GM10266 (cell line): ENCODE data around the gene CDK17.

Experiments
- DNase-seq: peaks from one replicate; pipeline ENCODE4 v3.0.0; 2012; ENCODE audit errors: extremely low spot score
- TF ChIP-seq, protein P1 (sequence below): IDR thresholded peaks from 2 replicates; pipeline ENCODE4 v1.5.1; 2012; ENCODE audit warnings: mild to moderate bottlenecking, low read depth; ENCODE audit not compliant: control insufficient read depth, insufficient read depth; ENCODE audit errors: missing control alignments

Gene CDK17

DNA sequence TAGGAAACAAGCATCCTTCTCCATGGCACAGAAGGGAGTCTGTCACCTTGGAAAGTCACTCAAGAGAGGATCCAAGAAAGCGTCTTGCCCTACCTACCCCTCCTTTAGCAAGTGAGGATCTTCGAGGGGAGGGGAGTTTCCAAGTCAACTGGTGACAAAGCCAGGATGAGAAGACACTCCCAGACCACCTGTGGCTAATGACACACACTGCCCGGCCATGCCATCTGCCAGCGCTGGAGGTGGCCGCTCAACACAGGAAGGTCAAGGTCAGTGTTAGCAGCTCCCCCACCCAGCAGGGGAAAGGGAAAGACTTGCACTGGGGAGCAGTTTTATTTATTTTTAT is 164.8 kb downstream of the CDK17 start:
- no peak for DNase-seq
- TF ChIP-seq, protein P1, sequence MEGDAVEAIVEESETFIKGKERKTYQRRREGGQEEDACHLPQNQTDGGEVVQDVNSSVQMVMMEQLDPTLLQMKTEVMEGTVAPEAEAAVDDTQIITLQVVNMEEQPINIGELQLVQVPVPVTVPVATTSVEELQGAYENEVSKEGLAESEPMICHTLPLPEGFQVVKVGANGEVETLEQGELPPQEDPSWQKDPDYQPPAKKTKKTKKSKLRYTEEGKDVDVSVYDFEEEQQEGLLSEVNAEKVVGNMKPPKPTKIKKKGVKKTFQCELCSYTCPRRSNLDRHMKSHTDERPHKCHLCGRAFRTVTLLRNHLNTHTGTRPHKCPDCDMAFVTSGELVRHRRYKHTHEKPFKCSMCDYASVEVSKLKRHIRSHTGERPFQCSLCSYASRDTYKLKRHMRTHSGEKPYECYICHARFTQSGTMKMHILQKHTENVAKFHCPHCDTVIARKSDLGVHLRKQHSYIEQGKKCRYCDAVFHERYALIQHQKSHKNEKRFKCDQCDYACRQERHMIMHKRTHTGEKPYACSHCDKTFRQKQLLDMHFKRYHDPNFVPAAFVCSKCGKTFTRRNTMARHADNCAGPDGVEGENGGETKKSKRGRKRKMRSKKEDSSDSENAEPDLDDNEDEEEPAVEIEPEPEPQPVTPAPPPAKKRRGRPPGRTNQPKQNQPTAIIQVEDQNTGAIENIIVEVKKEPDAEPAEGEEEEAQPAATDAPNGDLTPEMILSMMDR, result no peak

DNA sequence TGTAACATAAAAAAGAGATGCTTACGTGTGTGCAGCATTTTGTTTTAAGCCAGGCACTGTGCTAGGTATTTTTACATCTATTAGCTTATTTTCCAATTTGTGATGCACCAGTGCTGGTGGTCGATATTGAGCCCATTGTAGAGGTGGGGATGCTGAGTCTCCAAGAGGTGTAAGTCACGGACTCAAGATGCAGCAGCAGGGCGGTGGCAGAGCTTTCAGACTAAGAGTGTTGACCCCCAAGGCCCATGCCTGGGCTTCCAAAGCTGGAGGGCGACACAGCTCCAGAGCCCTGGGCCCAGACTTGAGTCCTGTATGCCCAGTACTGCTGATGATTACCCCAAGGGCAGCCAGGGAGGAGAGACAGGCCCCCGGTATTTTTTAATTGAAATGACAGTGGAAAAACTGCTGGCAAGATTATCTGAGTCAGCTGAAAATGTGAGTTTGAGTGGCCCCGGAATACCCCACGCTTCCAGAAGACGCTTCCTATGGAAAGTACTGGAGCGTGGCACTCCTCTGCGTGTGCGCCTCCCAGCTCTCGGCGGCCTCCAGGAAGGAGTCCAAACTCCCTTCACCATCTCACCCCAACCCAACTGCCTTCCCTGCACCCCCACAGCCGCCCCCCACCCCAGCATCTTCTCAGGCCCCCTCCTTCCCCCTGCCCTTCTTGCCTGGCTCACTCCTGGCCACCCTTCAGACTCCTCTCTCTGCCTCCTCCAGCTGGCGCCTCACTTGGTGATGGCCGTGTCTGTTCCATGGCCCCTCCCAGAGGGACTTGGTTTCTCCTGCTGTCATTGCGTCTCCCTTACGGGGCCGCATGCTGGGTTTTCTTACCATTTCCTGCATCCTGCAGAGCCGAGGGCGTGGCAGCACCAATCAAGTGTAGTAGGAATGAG is 165.4 kb downstream of the CDK17 start:
- TF ChIP-seq, protein P1, result no peak
- DNase-seq, result no peak

DNA sequence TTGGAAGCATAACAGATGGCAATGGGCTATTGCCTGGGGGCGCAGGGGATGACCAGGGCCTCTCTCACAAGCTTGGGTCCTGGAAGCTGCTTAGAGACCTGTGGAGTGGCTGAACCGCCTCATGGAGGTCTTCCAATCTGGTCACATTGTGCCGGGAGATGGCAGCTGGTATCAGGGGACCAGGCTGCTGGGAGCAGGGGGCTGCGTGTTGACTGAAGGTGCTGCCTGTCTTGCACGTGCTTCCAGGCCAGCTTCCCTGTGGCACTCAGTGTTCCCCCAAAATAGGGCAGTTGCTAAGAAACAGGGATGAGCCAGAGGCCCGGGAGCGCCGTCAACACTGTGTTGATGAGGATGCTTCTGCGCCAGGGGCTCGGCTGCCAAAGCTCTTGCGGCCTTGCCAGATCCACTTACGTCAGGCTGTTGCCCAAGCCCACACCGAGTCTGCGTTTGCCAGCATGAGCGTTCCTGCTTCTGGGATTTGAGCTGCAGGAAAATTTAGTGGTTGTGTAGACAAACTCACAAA is 166.2 kb downstream of the CDK17 start:
- TF ChIP-seq, protein P1, result no peak
- DNase-seq, result no peak

DNA sequence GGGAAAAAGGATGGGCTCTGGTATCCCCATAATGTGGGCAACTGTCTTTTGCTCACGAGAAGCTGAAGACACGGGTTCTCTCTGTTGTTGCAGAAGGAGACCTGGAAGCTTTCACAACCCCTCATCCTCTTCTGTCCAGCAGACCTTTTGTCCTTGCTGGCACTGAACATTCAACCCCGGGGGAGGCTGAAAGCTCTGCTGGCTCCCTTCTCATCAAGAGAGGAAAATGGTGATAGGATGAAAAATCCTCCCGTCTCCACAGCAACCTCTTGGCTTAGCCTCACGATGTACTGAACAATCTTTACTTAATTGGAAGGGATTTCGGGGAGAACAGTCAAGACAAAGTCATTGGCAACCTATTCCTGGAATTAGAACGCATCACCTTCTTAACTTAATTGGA is 167.1 kb downstream of the CDK17 start:
- DNase-seq, result no peak

DNA sequence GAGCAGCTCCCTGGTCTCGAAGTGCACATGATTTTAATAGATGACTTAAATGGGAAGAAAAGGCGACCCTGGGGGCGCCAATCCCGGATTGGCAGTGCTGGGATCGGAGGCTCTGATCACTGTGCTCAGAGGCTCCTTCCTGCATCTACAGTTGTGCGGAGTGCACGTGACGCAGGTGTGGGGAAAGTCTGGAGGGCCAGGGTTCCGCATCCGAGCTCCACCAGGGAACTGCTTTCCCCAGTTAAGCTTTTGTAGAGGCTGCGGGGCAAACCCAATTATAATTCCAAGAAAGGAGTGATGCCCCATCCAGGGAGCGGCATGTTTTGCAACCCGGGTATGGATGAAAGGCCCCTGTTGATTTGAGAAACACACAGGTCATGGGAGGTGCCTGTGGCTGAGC is 169.6 kb downstream of the CDK17 start:
- TF ChIP-seq, protein P1, result no peak
- no peak for DNase-seq

More for the DNA sequence above, 167.1 kb downstream of the CDK17 start:
- TF ChIP-seq, protein P1, result no peak

DNA sequence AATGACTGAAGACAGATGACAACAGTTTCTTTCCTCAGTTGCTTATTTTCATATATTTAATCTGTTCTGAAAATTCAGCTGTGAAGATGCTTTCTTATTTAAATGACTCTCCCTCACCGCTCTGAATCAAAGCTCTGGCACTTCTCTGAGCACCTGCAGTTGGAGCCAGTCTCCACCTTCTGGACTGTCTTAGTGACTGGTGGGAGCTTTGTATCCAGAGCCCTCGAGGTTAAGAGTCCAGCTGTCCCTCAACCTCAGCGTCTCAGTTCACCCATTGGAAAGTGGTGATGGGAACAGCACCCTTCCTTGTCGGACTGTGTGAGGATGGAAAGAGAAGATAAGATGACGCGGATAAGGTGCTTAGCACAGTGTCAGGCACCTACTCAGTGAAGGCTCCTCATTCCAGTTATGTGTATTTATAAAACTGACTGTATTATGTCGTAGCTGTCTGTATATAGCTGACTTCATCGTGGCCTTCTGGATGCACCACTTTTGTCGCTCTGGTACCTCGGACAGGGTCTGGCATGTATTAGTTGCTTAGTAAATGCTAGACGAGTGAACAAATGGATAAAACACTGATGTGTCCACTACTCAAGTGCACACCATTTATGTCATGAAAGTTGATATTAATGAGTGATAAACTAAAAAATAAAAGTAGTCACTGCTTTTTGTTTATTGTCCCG is 171.5 kb downstream of the CDK17 start:
- no peak for DNase-seq
- TF ChIP-seq, protein P1, result no peak
